GM21737 (cell line): Measurements from ENCODE around the gene GMEB2.
"Not testable (repeated sequence)": the region's sequence is repeated elsewhere in the genome, so short reads cannot be mapped to it uniquely, and the experiment has no call there.

Experiments
- ATAC-seq: cut with Tn5 transposase; IDR thresholded peaks from one replicate; pipeline ENCODE4 v1.9.1; 2021; ENCODE audit warnings: mild to moderate bottlenecking, moderate library complexity; ENCODE audit not compliant: unreplicated experiment

The GMEB2 gene

DNA sequence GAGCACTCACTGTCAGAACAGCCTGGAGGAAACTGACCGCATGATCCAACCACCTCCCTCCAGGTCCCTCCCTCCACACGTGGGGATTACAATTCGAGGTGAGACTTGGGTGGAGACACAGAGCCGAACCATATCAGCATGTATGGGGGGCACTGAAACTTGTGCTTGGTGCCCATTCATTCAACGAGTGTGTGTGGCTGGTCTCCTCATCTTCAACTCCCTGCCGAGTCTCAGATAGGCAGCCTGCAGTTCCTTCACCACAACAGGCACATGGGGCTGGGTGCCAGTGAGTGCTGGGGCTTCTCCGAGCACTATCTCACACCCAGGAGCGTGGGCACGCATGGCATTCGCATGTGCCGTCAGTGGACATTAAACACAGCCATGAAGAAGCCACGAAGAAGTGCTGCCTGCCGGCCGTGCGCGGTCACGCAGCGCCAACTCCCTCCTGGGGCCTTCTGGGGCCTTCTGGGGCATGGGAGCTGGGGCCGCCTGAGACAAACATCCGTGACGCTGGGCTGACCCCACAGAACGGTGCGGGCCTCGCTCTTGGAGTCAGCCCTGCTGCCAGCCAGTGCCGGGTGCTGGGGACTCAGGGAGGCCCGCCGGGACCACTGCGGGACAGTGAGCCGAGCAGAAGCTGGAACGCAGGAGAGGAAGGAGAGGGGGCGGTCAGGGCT, 30.5 kb upstream of the GMEB2 start:
- ATAC-seq, result peak; percentile 4

DNA sequence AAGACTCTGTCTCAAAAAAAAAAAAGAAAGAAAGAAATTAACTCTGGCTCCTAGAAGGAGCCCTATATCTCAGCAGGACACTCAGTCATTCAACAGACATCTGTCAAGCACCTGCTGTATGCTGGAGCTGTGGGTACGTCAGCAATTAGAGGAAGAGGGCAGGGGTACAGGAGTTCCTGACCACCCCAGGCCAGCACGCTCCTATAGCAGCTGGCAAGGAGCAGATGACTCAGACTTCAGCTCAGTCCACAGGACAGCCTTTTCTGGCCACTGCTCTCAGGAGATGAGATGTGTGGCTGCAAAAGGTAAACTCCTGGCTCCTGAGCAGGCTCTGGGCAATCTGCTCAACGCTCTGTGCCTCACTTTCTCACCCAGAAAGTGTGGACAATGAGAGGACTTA, 29.6 kb upstream of the GMEB2 start:
- ATAC-seq, result no peak

DNA sequence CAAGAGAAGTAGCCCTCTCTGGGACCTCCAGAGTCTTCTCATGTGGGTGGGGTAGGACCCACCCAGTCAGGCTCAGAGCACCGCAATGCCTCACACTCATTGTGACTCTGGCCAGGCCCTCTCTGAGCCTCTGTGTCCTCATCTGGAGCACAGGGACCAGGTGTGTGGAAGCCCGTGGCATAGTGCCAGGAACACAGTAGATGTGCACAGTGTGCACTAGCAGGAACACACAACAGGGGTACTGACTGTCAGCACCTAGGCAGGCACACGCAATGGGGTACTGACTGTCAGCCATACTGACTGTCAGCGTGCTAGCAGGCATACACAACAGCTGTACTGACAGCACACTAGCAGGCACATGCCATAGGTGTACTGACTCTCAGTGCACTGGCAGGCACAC, 28.3 kb upstream of the GMEB2 start:
- no peak for ATAC-seq

DNA sequence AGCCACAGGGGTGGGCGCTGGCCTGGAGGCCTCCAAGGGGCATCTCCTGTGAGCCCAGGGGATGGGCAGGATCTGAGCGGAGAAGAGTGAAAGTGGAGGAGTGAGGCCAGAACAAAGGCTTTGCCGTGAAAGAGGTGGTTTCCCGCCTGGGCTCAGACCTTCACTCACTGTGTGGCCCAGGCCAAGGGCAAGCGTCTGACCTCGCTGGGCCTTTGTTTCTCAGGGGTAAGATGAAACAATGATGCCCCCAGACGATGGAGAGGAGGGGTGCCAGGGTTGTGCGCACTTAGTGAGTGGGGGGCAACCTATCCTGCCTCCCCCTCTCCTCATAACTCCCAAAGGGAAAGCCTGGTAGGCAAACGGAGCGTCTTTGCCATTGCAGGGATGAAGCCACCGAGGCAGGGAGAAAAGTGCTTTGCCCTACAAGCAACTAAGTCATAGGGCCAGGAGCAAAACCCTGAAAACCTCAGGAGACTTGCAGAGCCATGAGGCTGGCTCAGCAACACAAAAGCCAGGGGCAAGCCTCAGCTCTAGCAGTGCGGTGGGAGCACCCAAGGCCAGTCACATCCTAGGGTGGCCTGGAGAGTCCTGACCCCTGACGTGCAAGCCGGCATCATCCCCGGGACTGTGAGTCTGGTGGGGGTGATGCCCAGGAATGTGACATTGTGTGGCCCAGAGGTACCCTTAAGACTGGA, 27.2 kb upstream of the GMEB2 start:
- no peak for ATAC-seq

- ATAC-seq, result no peak
These were observed 26.4 kb upstream of the GMEB2 start, which contains the start of gene STMN3 for GRCh38 chr20:63653041-63653973. TSS of gene STMN3 (minus strand) at chr20:63653424. CDS start at chr20:63653345, 79 bp downstream.

DNA sequence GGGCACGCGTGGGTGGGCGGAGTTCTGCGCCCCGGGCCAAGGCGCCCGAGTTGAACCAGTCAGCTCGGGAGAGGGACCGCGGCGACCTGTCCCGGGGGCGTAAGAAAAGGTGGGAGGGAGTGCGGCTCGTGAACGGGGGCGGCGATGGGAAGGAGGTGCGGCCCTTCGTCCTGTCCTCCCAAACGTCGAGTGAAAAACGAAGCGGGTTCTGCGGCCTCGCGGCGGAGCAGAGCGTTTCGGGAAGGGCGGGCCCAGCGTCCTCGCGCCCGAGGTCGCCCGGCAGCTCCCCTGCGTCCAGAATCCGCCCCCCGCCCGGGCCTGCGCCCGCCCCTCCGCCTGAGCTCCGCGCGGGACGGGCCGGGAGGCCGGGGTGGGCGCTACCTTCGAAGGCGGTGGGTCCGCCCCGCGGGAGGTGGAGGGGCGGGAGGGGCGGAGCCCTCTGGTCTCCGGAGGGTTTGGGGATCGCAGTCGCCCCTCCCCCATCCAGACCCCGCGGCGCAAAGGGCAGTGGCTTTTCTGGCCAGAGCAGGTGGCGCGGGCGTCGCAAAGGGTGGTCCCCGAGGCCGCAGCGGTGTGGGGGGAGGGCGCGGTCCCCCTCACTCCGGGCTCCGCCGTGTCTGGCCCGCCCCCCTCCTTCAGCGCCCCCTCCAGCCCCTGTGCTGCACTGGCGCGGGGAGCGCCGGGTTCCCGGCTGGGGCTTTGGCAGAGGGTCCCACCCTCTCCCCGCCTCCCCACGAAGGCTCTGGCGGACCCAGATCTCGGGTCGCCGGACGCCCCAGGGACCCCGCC, 25.5 kb upstream of the GMEB2 start:
- ATAC-seq, result no peak

DNA sequence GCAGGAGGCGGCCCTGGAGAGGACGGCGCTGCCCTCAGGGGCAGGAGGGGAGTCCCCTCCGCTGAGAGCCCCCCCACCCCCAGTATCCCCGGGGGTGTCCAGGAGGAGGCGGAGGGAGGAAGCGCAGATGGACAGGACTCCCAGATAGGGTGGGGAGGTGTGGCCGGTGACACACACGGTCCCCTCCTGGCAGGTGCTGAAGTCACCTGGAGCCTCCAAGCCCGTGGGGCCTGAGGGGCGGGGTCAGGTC, 25.0 kb upstream of the GMEB2 start:
- ATAC-seq, result no peak

DNA sequence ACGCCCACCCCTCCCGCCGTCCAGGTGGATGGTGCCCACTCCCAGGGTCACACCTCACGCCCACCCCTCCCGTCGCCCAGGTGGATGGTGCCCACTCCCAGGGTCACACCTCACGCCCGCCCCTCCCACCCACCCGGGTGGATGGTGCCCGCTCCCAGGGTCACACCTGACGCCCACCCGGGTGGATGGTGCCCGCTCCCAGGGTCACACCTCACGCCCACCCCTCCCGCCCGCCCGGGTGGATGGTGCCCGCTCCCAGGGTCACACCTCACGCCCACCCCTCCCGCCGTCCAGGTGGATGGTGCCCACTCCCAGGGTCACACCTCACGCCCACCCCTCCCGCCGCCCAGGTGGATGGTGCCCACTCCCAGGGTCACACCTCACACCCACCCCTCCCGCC, 23.6 kb upstream of the GMEB2 start:
- ATAC-seq, result not testable (repeated sequence)

DNA sequence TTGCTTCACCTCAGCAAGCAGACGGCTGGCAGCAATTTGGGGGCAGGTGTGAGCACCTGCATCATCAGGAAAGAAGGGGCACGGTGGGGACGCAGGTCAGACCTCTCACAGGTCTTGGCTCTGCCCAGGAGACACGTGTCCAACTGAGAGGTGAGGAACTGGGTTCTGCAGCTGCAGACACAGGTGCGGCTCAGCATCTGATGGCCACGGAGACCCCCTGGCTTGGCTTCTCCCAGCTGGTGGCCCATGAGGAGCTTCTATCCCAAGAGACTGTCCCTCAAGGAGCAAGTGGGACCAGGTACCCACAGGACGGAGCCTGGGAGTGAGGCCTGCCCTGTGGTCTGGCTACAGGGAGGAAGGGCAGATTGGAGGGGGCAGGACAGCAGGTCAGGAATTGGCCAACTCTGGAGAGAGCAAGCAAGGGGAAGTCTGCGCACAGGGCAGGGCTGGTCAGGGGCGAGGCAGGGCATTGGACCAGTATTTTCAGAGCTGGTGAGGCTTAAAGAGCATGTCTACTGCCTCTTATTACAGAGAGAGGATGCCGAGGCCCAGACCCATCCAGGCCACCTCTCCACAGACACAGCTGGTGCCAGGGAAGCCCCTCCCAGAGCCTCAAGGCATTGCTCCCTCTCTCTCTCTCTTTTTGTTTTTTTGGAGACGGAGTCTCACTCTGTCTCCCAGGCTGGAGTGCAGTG, 22.1 kb upstream of the GMEB2 start:
- ATAC-seq, result no peak

DNA sequence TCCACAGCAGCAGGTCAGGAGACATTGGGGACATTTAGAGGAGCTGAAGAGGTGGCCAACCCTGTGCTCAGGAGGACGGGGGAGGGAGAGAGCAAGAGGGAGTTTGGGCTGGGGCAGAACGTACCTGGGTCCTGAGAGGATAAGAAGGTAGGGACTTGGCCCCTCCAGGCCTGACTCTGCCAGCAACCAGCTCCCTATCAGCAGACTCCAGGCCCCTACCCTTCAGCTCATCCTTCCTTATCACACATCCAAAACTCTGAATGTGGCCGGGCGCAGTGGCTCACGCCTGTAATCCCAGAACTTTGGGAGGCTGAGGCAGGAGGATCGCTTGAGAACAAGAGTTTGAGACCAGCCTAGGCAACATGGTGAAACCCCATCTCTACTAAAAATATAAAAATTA, 21.3 kb upstream of the GMEB2 start:
- no peak for ATAC-seq

GRCh38 chr20:63645218-63645617, 18.3 kb upstream of the GMEB2 start:
- no peak for ATAC-seq

- ATAC-seq, result no peak
These were observed 17.0 kb upstream of the GMEB2 start for GRCh38 chr20:63643946-63644345.

DNA sequence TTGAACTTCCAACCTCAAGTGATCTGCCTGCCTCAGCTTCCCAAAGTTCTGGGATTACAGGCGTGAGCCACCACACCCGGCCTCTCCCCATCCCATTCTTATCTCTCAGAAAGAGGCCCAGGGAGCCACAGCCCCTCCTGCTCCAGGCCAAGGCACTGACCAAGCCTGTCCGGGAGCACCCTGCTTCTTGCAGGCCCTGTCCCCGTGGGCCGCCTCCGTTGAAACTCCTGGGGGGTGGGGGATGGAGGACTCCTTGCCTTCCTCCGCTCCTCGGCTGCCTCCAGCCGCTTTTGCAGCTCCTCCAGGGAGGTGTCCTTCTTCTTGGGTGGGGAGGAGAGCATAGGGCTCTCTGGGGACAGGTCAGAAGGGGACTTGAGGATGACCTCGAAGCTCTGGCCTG, 16.6 kb upstream of the GMEB2 start:
- no peak for ATAC-seq

- no peak for ATAC-seq
These were observed 15.8 kb upstream of the GMEB2 start for GRCh38 chr20:63642527-63643247.

- peak; percentile 49 for ATAC-seq
These were observed 15.1 kb upstream of the GMEB2 start for GRCh38 chr20:63641792-63642523.

- peak; percentile 8 for ATAC-seq
These were observed 14.4 kb upstream of the GMEB2 start for GRCh38 chr20:63641146-63641791.

DNA sequence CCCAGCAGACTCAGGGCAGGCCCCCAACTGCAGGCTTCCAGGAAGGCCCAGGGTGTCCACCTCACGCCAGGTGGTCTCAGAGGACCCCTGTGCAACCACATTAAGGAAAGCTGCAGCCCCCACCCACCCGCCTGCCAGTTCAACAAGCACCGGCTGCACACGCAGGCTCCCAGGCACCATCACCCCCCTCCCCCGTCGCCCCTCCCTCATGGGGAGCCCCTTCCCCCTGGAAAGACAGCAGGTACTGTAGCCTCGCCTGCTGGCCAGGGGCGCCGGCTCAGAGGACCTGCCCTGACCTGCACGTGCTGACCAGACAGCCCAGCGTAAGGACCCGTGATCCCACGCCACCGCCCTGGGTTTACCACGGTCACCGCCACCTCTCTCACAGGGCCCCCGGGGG, 13.8 kb upstream of the GMEB2 start:
- ATAC-seq, result not testable (repeated sequence)

DNA sequence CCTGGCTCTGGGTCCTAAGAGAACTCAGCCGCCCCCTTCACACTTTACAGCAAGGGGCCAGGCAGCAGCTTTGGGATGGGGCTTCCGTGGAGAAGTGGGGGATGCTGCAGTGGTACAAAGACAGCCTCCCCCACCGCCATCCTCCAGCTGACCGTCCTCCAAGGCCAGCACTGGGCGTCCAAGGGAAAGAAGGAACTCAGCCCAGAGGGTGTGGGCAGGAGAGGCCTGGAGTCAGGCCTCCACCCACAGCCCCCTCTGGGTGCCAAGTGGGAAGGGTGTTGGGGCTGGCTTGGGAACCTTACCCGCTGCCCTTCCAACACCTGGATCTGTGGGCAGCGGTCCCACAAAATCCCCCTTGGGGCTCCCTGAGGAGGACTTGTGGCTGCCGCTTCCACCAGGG, 13.2 kb upstream of the GMEB2 start:
- no peak for ATAC-seq
